C4-2B (cell line): ENCODE results near the gene RAB17.

Experiments
- H3K27ac ChIP-seq: fragments of 450-650 bp; 2 replicates; pipeline ENCODE4 v1.5.1; 2017
- ZFX ChIP-seq: fragments of 450-650 bp; IDR thresholded peaks from 2 replicates; pipeline ENCODE4 v1.6.1; 2017
- TF ChIP-seq, protein P1 (sequence below): fragments of 450-650 bp; conservative IDR thresholded peaks from 2 replicates; pipeline ENCODE4 v1.5.1; 2017; ENCODE audit warnings: mild to moderate bottlenecking

Gene RAB17

DNA sequence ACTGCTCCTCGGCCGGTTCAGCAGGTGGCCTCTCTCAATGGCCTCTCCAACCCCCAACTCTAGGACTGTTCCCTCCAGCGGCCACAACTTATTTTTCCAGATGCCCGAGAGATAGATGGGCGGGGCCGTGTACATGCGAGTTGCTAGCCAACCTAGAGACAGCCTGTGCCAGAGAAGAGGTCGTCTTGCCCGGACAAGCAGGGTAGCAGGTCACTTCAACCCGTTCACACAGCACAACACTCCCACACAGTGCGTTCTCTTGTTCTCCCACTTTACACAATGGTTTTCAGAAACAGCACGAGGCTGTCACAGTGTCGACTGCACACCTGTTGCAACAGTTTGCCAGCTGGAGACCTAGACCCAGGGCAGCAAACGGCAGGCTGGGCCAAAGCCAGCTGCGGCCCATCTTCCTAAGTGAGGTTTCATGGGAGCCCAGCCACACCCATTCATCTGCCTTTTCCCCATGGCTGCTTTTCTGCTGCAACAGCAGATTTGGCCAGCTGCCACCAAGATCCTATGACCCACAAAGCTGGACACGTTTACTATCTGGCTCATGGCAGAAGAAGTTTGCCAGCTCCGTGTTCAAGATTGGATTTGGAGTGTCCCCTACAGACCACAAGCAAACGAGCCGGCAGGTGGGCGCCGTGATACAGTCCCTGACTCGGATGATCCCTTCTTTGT lies 31.4 kb downstream of the RAB17 start:
- H3K27ac ChIP-seq: no peak overlapping the region
- no peak for TF ChIP-seq ZFX
- TF ChIP-seq, protein P1, sequence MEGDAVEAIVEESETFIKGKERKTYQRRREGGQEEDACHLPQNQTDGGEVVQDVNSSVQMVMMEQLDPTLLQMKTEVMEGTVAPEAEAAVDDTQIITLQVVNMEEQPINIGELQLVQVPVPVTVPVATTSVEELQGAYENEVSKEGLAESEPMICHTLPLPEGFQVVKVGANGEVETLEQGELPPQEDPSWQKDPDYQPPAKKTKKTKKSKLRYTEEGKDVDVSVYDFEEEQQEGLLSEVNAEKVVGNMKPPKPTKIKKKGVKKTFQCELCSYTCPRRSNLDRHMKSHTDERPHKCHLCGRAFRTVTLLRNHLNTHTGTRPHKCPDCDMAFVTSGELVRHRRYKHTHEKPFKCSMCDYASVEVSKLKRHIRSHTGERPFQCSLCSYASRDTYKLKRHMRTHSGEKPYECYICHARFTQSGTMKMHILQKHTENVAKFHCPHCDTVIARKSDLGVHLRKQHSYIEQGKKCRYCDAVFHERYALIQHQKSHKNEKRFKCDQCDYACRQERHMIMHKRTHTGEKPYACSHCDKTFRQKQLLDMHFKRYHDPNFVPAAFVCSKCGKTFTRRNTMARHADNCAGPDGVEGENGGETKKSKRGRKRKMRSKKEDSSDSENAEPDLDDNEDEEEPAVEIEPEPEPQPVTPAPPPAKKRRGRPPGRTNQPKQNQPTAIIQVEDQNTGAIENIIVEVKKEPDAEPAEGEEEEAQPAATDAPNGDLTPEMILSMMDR: no peak

DNA sequence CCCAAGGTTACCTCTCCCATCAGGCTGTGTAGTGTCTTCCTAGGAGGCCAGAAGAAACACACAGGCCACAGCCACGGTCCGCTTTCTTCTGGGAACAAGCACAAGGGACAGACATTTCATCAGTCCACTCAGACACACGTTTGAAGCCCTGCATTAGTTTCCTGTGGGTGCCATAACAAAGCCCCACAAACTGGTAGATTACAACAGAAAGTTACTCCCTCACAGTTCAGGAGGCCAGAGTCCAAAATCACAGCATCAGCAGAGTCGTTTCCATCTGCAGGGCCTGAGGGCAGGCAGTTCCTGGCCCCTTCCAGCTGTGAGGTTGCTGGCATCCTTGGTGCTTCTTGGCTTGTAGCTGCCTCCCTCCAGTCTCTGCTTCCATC lies 32.9 kb downstream of the RAB17 start:
- TF ChIP-seq, protein P1: no peak
- no peak for TF ChIP-seq ZFX
- H3K27ac ChIP-seq: no peak overlapping the region

DNA sequence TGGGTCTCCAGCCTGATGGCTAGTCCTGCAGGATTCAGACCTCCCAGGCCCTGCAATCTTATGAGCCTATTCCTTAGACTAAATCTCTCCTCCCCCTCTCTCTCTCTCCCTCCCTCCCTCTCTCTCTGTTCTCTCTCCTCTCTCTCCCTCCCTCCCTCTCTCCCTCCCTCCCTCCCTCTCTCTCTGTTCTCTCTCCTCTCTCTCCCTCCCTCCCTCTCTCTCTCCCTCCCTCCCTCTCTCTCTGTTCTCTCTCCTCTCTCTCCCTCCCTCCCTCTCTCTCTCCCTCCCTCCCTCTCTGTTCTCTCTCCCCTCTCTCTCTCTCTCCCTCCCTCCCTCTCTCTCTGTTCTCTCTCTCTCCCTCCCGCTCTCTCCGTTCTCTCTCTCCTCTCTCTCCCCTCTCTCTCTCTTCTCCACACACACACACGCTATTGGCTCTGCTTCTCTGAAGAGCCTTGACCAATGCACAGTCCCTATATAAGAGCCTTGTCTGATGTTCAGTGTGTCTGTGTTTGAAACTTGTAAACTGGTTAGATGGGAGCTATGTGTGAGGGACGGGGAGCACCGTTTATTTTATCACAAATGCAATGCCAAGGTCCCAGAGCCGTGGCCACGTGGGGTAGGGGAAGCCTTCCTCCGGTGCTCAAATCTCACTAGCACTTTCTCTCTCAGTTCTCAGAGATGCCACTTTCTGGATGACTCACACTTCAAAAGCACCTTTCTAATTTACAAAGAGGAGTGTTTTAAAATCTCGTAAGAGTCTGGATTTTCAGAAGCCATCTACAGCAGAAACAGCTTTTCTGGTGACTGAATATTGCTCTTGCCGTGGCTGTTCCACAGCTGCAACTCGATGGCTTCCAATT lies 33.5 kb downstream of the RAB17 start:
- TF ChIP-seq, protein P1: no peak
- TF ChIP-seq ZFX: no peak
- H3K27ac ChIP-seq: no peak overlapping the region

DNA sequence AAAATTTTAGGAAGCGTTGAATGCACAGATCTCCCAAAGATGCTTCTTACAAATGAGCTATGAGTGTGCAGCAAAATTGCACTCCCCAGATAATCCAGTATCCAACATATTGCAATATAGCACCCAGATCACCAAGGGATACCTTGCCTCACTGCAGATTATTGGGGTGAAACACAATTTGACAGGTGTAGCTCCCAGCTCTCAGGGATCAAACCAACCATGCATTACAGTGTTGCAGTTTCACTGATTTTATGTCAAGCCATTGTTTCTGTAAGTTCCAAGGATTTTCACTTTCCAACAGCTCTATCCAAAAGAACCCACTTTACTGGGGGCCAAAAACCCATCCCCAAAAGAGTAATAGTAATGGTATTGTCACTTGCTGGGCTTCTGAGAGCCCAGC lies 35.0 kb downstream of the RAB17 start:
- H3K27ac ChIP-seq: no peak overlapping the region

DNA sequence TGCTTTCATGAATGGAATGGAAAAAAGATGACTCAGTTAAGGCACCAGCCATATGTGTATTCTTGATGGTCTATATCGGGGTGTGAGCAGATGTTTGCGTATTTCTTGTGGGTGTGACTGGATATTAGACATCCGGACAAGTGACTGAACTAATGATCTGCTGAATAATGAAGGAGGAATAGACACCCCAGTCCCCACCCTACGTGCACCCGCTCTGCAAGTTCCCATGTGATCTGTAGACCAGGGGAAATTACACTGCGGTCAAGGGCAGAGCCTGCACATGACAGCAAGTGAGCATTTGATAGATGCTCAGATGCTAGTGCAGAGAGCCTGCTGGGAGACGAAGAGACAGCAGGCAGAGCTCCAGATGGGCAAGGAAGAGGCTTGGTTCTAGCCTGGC lies 36.6 kb downstream of the RAB17 start:
- H3K27ac ChIP-seq: no peak overlapping the region
- no peak for TF ChIP-seq ZFX
- TF ChIP-seq, protein P1: no peak

More for the DNA sequence above, 35.0 kb downstream of the RAB17 start:
- TF ChIP-seq ZFX: no peak
- TF ChIP-seq, protein P1: no peak

DNA sequence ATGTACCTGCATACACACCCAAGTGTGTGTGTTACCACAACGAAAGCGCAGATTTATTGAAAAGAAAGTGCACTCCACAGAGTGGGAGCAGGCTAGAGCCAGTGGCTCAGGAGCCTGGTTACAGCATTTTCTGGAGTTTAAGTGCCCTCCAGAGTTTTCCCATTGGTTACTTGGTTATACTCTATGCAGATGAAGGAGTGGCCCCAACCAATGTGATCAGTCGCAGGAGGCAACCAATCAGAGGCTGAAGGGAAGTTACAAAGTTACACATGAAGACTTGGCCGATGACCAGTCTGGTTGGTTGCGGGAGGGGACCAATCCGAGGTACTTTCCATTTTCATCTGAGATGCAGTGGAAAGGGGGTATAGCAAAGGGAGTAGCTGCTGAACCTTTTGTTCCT lies 37.6 kb downstream of the RAB17 start:
- TF ChIP-seq ZFX: no peak
- TF ChIP-seq, protein P1: no peak
- no peak overlapping the region for H3K27ac ChIP-seq

DNA sequence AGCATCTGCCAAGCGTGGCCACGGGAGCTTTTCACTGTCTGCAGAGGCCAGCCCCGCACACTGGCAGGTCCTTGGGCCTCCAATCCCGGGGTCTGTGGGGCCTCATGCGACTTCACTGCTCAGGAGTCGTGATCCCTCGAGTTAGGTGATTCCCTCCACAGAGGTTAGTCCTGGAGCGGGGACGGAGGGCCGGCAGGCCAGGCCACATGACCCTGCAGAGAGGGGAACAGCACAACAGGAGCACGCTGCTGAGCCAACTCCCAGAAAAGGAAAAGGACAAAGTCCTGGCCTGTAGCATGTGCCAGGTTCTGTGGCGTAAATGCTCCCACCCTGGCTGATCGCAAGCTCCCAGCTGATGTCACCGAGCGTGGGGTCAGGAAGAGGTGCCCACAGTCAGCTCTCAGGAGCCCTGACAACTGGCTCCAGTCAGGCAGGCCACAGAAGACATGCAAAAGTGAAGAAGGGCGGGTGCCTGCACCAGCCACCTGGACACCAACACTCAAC lies 39.4 kb downstream of the RAB17 start:
- no peak for TF ChIP-seq ZFX
- TF ChIP-seq, protein P1: no peak
- H3K27ac ChIP-seq: no peak overlapping the region
